HG02610 (cell line): ENCODE data around the gene EIF3M.
"Not testable (repeated sequence)": the region's sequence is repeated elsewhere in the genome, so short reads cannot be mapped to it uniquely, and the experiment has no call there.

Experiments used
- ATAC-seq: cut with Tn5 transposase; IDR thresholded peaks from one replicate; pipeline ENCODE4 v1.9.1; 2021; ENCODE audit warnings: mild to moderate bottlenecking, moderate library complexity; ENCODE audit not compliant: unreplicated experiment

Gene EIF3M

GRCh38 chr11:32594272-32594671 lies 10.6 kb downstream of the EIF3M start:
- ATAC-seq = no peak

- not testable (repeated sequence) for ATAC-seq
Observed at GRCh38 chr11:32596114-32596513, 12.5 kb downstream of the EIF3M start.

- ATAC-seq = no peak
Observed at GRCh38 chr11:32597921-32598320, 14.3 kb downstream of the EIF3M start.

- ATAC-seq = no peak
Observed at GRCh38 chr11:32602657-32603415, 19.2 kb downstream of the EIF3M start.

- no peak for ATAC-seq
Observed at GRCh38 chr11:32606220-32606619, 22.6 kb downstream of the EIF3M start.

- not testable (repeated sequence) for ATAC-seq
Observed at GRCh38 chr11:32608826-32609225, 25.2 kb downstream of the EIF3M start.

GRCh38 chr11:32610797-32611352 lies 27.2 kb downstream of the EIF3M start:
- no peak for ATAC-seq

- ATAC-seq = no peak
Observed at GRCh38 chr11:32613500-32614151, 30.0 kb downstream of the EIF3M start.

- no peak for ATAC-seq
Observed at GRCh38 chr11:32615422-32615821, 31.8 kb downstream of the EIF3M start.

- ATAC-seq = no peak
Observed at GRCh38 chr11:32616903-32617302, 33.3 kb downstream of the EIF3M start.

- no peak for ATAC-seq
Observed at GRCh38 chr11:32630844-32631243, 47.2 kb downstream of the EIF3M start.

GRCh38 chr11:32635819-32636218 lies 52.2 kb downstream of the EIF3M start:
- ATAC-seq = no peak

- ATAC-seq = no peak
Observed at GRCh38 chr11:32641361-32641760, 57.7 kb downstream of the EIF3M start.

GRCh38 chr11:32643526-32643925 lies 59.9 kb downstream of the EIF3M start:
- no peak for ATAC-seq
